H1 (cell line): ENCODE results near the gene INTS7. TPM values are rescaled to one million over a fixed set of nuclear protein-coding genes. Genes with fewer than 3 reads are reported as not detected.

Experiments
- CTCF ChIA-PET: fragments of 300-600 bp; sonication (Branson Sonifier 250); formaldehyde crosslinking; loops from one replicate; lab custom pipeline; 2021; ENCODE audit not compliant: partially characterized antibody; lab: Charles Lee
- POLR2A ChIA-PET: fragments of 300-600 bp; sonication (Branson Sonifier 250); formaldehyde crosslinking; loops from one replicate; lab custom pipeline; 2021; ENCODE audit warnings: inconsistent platforms; ENCODE audit not compliant: partially characterized antibody; lab: Charles Lee
- DNase-seq, 2 experiments: peaks; one replicate each; pipeline versions ENCODE4 v3.0.0 to v3.0.0-alpha.2; 2010 to 2022; ENCODE audit warnings: low spot score in 2 of 2, low read depth in 1 of 2, mixed read lengths in 1 of 2
- FAIRE-seq: peaks from 2 replicates; lab custom pipeline; 2011; peaks lifted over from hg19 to GRCh38; lab: Jason Lieb, UNC
- H2AFZ ChIP-seq: 2 replicates; pipeline ENCODE4 v1.8.1; 2012; ENCODE audit warnings: low read length, inconsistent platforms
- H2AK5ac ChIP-seq: 2 replicates; pipeline ENCODE4 v1.6.1; 2013; ENCODE audit warnings: low read depth, low read length
- H2BK120ac ChIP-seq: replicated peaks from 2 replicates; pipeline ENCODE3; 2013; ENCODE audit warnings: low read depth, low read length, inconsistent platforms
- H2BK12ac ChIP-seq: 2 replicates; pipeline ENCODE4 v1.6.1; 2013; ENCODE audit warnings: low read depth, low read length
- H2BK15ac ChIP-seq: 2 replicates; pipeline ENCODE4 v1.6.1; 2013; ENCODE audit warnings: low read length
- H2BK20ac ChIP-seq: 2 replicates; pipeline ENCODE4 v1.6.1; 2013; ENCODE audit warnings: low read length
- H2BK5ac ChIP-seq: 2 replicates; pipeline ENCODE4 v1.6.1; 2013; ENCODE audit warnings: low read depth, low read length
- H3K14ac ChIP-seq: 2 replicates; pipeline ENCODE4 v1.6.1; 2013; ENCODE audit warnings: inconsistent platforms; ENCODE audit not compliant: insufficient read length
- H3K18ac ChIP-seq: 2 replicates; pipeline ENCODE4 v1.6.1; 2013; ENCODE audit warnings: low read length; ENCODE audit errors: extremely low read depth
- H3K23ac ChIP-seq: 2 replicates; pipeline ENCODE4 v1.6.1; 2013; ENCODE audit warnings: inconsistent platforms; ENCODE audit not compliant: insufficient read length
- H3K23me2 ChIP-seq: 2 replicates; pipeline ENCODE4 v1.6.1; 2013; ENCODE audit warnings: low read depth, low read length
- H3K27ac ChIP-seq: 2 replicates; pipeline ENCODE4 v1.6.1; 2011; ENCODE audit warnings: low read depth, low read length, inconsistent platforms
- H3K27me3 ChIP-seq, 4 experiments: replicated peaks in 1 of 4; 1 replicate in 1 of 4; 2 replicates in 3 of 4; pipeline versions ENCODE4 v1.6.1 to v1.8.1; 2011 to 2013; ENCODE audit warnings: low read length in 3 of 4, mild to moderate bottlenecking in 3 of 4, inconsistent platforms in 2 of 4, mixed read lengths in 2 of 4, moderate library complexity in 1 of 4; ENCODE audit not compliant: control insufficient read depth in 3 of 4, insufficient read depth in 3 of 4; ENCODE audit errors: extremely low read depth in 1 of 4
- H3K36me3 ChIP-seq, 4 experiments: 2 replicates each; pipeline versions ENCODE4 v1.6.1 to v1.8.1; 2011 to 2013; ENCODE audit warnings: mild to moderate bottlenecking in 4 of 4, low read length in 3 of 4, moderate library complexity in 2 of 4, control low read depth in 1 of 4, inconsistent platforms in 1 of 4; ENCODE audit not compliant: insufficient read depth in 4 of 4, control insufficient read depth in 2 of 4
- H3K4ac ChIP-seq: replicated peaks from 2 replicates; pipeline ENCODE3; 2013; ENCODE audit warnings: low read length, low read depth, mixed read lengths, inconsistent platforms; ENCODE audit not compliant: insufficient read length
- H3K4me1 ChIP-seq, 4 experiments: replicated peaks in 1 of 4; 1 replicate in 1 of 4; 2 replicates in 3 of 4; pipeline versions ENCODE4 v1.6.1 to v1.8.1; 2011 to 2013; ENCODE audit warnings: low read length in 3 of 4, inconsistent platforms in 2 of 4, mixed read lengths in 1 of 4; ENCODE audit not compliant: insufficient read depth in 4 of 4, control insufficient read depth in 3 of 4
- H3K4me2 ChIP-seq, 2 experiments: 2 replicates each; pipeline versions ENCODE4 v1.6.1 to v1.8.1; 2011 to 2013; ENCODE audit warnings: low read depth in 2 of 2, low read length in 2 of 2, control low read depth in 1 of 2, inconsistent platforms in 1 of 2, mild to moderate bottlenecking in 1 of 2; ENCODE audit not compliant: insufficient read depth in 1 of 2
- H3K4me3 ChIP-seq, 4 experiments: fragments of 200-600, 300-600 bp in 1 of 4; sonication (generic), shearing (Covaris generic), sonication (Bioruptor Twin) in 1 of 4; 2 replicates each; pipeline versions ENCODE4 v1.5.1 to v1.8.1; 2011 to 2016; ENCODE audit warnings: low read length in 4 of 4, low read depth in 3 of 4, control low read depth in 2 of 4, inconsistent platforms in 2 of 4, mild to moderate bottlenecking in 2 of 4, mixed read lengths in 1 of 4, moderate library complexity in 1 of 4; ENCODE audit not compliant: insufficient read depth in 2 of 4; ENCODE audit errors: extremely low read depth in 1 of 4
- H3K56ac ChIP-seq: replicated peaks from 2 replicates; pipeline ENCODE3; 2013; ENCODE audit warnings: low read depth, mild to moderate bottlenecking, mixed read lengths, low read length, inconsistent platforms; ENCODE audit not compliant: insufficient read length
- H3K79me1 ChIP-seq: 2 replicates; pipeline ENCODE4 v1.6.1; 2013; ENCODE audit warnings: low read depth, low read length, control low read depth
- H3K79me2 ChIP-seq, 2 experiments: 2 replicates each; pipeline versions ENCODE4 v1.6.1 to v1.8.1; 2012 to 2013; ENCODE audit warnings: low read length in 2 of 2, mild to moderate bottlenecking in 2 of 2, inconsistent platforms in 1 of 2; ENCODE audit not compliant: insufficient read depth in 2 of 2, control insufficient read depth in 1 of 2
- H3K9ac ChIP-seq, 4 experiments: replicated peaks in 1 of 4; 1 replicate in 1 of 4; 2 replicates in 3 of 4; pipeline versions ENCODE4 v1.6.1 to v1.8.1; 2011 to 2013; ENCODE audit warnings: low read depth in 3 of 4, low read length in 3 of 4, control low read depth in 2 of 4, mild to moderate bottlenecking in 2 of 4, moderate library complexity in 2 of 4, inconsistent platforms in 1 of 4; ENCODE audit errors: extremely low read depth in 1 of 4
- H3K9me3 ChIP-seq, 2 experiments: 2 replicates each; pipeline versions ENCODE4 v1.6.1 to v1.8.1; 2012 to 2013; ENCODE audit warnings: mild to moderate bottlenecking in 2 of 2, moderate library complexity in 2 of 2, control low read depth in 1 of 2, inconsistent platforms in 1 of 2, low read depth in 1 of 2, low read length in 1 of 2, mixed read lengths in 1 of 2; ENCODE audit not compliant: insufficient read depth in 2 of 2
- H4K20me1 ChIP-seq, 2 experiments: replicated peaks in 1 of 2; 2 replicates each; pipeline versions ENCODE3 to v1.8.1; 2011 to 2013; ENCODE audit warnings: inconsistent platforms in 2 of 2, low read length in 2 of 2, mild to moderate bottlenecking in 1 of 2; ENCODE audit not compliant: insufficient read depth in 2 of 2, control insufficient read depth in 1 of 2
- H4K5ac ChIP-seq: 2 replicates; pipeline ENCODE4 v1.6.1; 2013; ENCODE audit warnings: low read length, low read depth, mixed read lengths, inconsistent platforms; ENCODE audit not compliant: insufficient read length
- H4K8ac ChIP-seq: 2 replicates; pipeline ENCODE4 v1.8.0; 2013; ENCODE audit warnings: mild to moderate bottlenecking, moderate library complexity, low read length, inconsistent platforms; ENCODE audit not compliant: insufficient read depth; ENCODE audit errors: extremely low read depth
- H4K91ac ChIP-seq: replicated peaks from 2 replicates; pipeline ENCODE3; 2013; ENCODE audit warnings: low read length, mixed read lengths, inconsistent platforms; ENCODE audit not compliant: insufficient read length
- ASH2L ChIP-seq: fragments of 200-600, 300-600 bp; sonication (generic); IDR thresholded peaks from one replicate; pipeline ENCODE4 v1.7.1; 2017; ENCODE audit warnings: low read length
- BCL11A ChIP-seq, 2 experiments: IDR thresholded peaks; one replicate each; pipeline ENCODE4 v1.6.1; 2011; ENCODE audit warnings: low read depth in 2 of 2, low read length in 2 of 2, mild to moderate bottlenecking in 2 of 2
- CHD1 ChIP-seq: IDR thresholded peaks from 2 replicates; pipeline ENCODE4 v1.6.1; 2012; ENCODE audit warnings: low read depth, low read length, improper control_type of control experiment
- CTCF ChIP-seq, 3 experiments: IDR thresholded peaks; 1 replicate in 2 of 3; 2 replicates in 1 of 3; pipeline versions ENCODE4 v1.5.1 to v1.6.1; 2011; ENCODE audit warnings: low read length in 3 of 3, mild to moderate bottlenecking in 3 of 3, inconsistent platforms in 2 of 3, low read depth in 1 of 3, moderate library complexity in 1 of 3; ENCODE audit not compliant: insufficient read depth in 1 of 3; ENCODE audit errors: control extremely low read depth in 1 of 3
- E2F6 ChIP-seq: IDR thresholded peaks from 2 replicates; pipeline ENCODE4 v1.6.1; 2012; ENCODE audit warnings: inconsistent platforms
- GABPA ChIP-seq: IDR thresholded peaks from 2 replicates; pipeline ENCODE4 v1.6.1; 2011; ENCODE audit warnings: mild to moderate bottlenecking, low read length, moderate library complexity, borderline replicate concordance; ENCODE audit not compliant: insufficient read depth
- SRF ChIP-seq: IDR thresholded peaks from 2 replicates; pipeline ENCODE4 v1.6.1; 2011; ENCODE audit warnings: mild to moderate bottlenecking, low read depth, low read length, moderate library complexity
- TAF7 ChIP-seq: optimal IDR thresholded peaks from 2 replicates; pipeline ENCODE3; 2011; ENCODE audit warnings: low read depth, mild to moderate bottlenecking, inconsistent platforms, low read length, moderate library complexity, borderline replicate concordance
- YY1 ChIP-seq: IDR thresholded peaks from 2 replicates; pipeline ENCODE4 v1.6.1; 2011; ENCODE audit warnings: low read depth, mild to moderate bottlenecking, low read length
- WGBS, 2 experiments: shearing (Covaris generic) in 1 of 2; methylation state at CpG; one replicate each; pipeline versions ENCODE4 v1.1.6 to v1.1.7; 2013 to 2015; ENCODE audit warnings: low lambda C conversion rate in 2 of 2, mixed read lengths in 2 of 2, inconsistent platforms in 1 of 2, low coverage in 1 of 2, missing lambda C conversion rate in 1 of 2; ENCODE audit not compliant: insufficient replicate concordance in 2 of 2, insufficient coverage in 1 of 2, insufficient read length in 1 of 2; ENCODE audit errors: extremely low coverage in 1 of 2, missing lambda C conversion rate in 1 of 2; 5-methylcytosine and 5-hydroxymethylcytosine counted together
- polyA plus RNA-seq, 7 experiments: library from polyadenylated mRNA; depleted of rRNA in 3 of 7; stranded (reverse) in 5 of 7; unstranded in 2 of 7; fragments of >200 nt in 5 of 7; fragments of 200-250 nt in 2 of 7; gene quantifications; 1 replicate in 5 of 7; 2 replicates in 1 of 7; 4 replicates in 1 of 7; pipeline versions ENCODE4 v1.2.1 to v1.2.3, GENCODE V29; 2011 to 2013; ENCODE audit warnings: missing spikeins in 2 of 7, mixed read lengths in 2 of 7
- total RNA-seq: library from RNA; stranded (reverse); fragmentation: NEBNext Ultra II Directional; extraction: Animal tissue kit (Norgen Biotek cat#: 25700); gene quantifications from 2 replicates; pipeline ENCODE4 v1.2.1, GENCODE V29; 2021
- TF ChIP-seq, protein P1 (sequence below): IDR thresholded peaks from 2 replicates; pipeline ENCODE4 v1.6.1; 2011; ENCODE audit warnings: low read length, improper control_type of control experiment

INTS7 gene
- total and polyA plus RNA-seq, 2 of the 8 experiments (the other 6 are each of a cell fraction or from before 2014, with no cell fraction given), result 15.2 to 22.4 TPM

DNA sequence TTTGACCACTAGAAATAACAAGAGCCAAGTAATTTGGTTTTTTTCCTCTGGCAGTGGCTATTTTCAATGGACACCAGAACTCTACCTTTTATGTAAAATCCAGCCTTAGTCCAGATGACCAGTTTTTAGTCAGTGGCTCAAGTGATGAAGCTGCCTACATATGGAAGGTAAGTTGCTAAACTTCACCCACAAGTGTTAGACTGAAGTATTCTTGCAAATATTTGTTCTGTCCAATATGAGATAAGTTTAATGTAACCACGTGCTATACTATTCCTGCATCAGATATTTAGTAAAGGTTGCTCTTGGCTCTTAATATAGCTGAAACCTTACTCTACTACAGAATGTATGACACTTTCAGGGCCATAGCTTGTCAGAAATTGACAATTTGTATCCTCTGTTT is 36.7 kb upstream of the INTS7 start:
- Histone ChIP-seq H2AFZ (no peak overlapping the region), H2BK20ac (no peak overlapping the region), H3K18ac (no peak overlapping the region), H2BK15ac (no peak overlapping the region), H3K23me2 (no peaks in the 10 kb centered on the region), H3K14ac (no peak overlapping the region), H4K8ac (no peak overlapping the region), H3K36me3 (peaks cover 9 to 68% (median 34%) of the 10 kb centered on the region in 4 experiments), H2AK5ac (no peak overlapping the region), H4K5ac (no peak overlapping the region), H2BK12ac (no peak overlapping the region), H4K91ac (no peak overlapping the region), H3K27ac (no peak overlapping the region), H3K9me3 (no peaks in the 10 kb centered on the region), H3K4me3 (no peak overlapping the region), H3K4me2 (no peak overlapping the region), H2BK5ac (no peak overlapping the region), H3K4me1 (no peaks in the 10 kb centered on the region), H3K79me2 (no peaks in the 10 kb centered on the region), H3K79me1 (no peaks in the 10 kb centered on the region), H3K23ac (no peak overlapping the region), H3K4ac (no peak overlapping the region), H4K20me1 (no peaks in the 10 kb centered on the region), H3K56ac (no peak overlapping the region), H2BK120ac (no peak overlapping the region), H3K27me3 (no peaks in the 10 kb centered on the region), H3K9ac (no peak overlapping the region)
- WGBS, 2 experiments, result 100% methylated on average over 1 of the region's 1 CpG; no CpG with 5 or more reads in 1 of the 2 experiments
- ChIA-PET POLR2A (interaction anchor here (0.8 kb wide), 1 partner anchor 9 kb away, joined by 3 read pairs; no protein-coding TSS in a partner anchor), CTCF (interaction anchor here (0.8 to 5.4 kb wide), 16 partner anchors 10 to 384 kb away, joined by 3 to 64 read pairs (median 7); no protein-coding TSS in a partner anchor)
- FAIRE-seq (no peak), DNase-seq (no peak)
- no peak for TF ChIP-seq E2F6
- no peak for TF ChIP-seq CHD1
- no peak for TF ChIP-seq YY1
- TF ChIP-seq GABPA, result no peak
- TF ChIP-seq BCL11A (IDR thresholded peaks at IDR 0.05; ENCODE audit: low read depth in 2 of 2, low read length in 2 of 2), result no peak
- TF ChIP-seq TAF7, result no peak
- TF ChIP-seq ASH2L, result no peak
- TF ChIP-seq SRF, result no peak
- no peak for TF ChIP-seq CTCF (IDR thresholded peaks at IDR 0.05; ENCODE audit: control extremely low read depth in 1 of 3, insufficient read depth in 1 of 3, low read depth in 1 of 3, low read length in 3 of 3)
- TF ChIP-seq, protein P1, sequence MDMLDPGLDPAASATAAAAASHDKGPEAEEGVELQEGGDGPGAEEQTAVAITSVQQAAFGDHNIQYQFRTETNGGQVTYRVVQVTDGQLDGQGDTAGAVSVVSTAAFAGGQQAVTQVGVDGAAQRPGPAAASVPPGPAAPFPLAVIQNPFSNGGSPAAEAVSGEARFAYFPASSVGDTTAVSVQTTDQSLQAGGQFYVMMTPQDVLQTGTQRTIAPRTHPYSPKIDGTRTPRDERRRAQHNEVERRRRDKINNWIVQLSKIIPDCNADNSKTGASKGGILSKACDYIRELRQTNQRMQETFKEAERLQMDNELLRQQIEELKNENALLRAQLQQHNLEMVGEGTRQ, result no peak
